Stimulated activated CD4-positive, alpha-beta T cell treated with anti-CD3 and anti-CD28 coated beads, Interleukin-4, amount 100 ng/mL, for 48 hours (primary cell): Measurements from ENCODE around the gene MORN2.
A peak's percentile ranks its signal among the peaks of the same experiment; 100 is the strongest.

Experiments used
- DNase-seq, 2 donors: peaks; one replicate each; pipeline ENCODE4 v3.0.0-alpha.2; 2020; ENCODE audit warnings: low read depth in 2 of 2

The MORN2 gene

GRCh38 chr2:38889575-38889974 is 13.8 kb downstream of the MORN2 start, which contains the start of gene ARHGEF33:
TSS of gene ARHGEF33 (plus strand) at chr2:38889875. CDS start at chr2:38919448, 29,573 bp downstream.
- DNase-seq: no peak

DNA sequence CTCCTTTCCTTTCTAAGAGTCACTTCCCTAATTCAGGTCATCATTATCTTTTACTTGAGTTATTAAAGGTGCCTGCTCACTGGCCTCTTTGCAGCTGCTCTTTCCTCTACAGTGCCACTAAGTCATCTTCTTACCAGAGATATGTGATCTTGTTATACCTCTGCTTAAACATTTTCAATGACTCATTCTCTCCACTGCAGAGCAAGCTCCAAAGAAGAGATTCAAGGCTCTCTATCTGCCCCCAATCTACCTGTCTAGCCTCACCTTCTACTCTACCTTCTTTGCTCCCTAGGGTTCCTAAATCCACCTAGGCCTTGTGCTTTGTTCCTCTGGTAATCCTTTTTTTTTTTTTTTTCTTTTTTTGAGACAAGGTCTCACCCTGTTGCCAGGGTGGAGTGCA is 17.0 kb downstream of the MORN2 start:
- no peak for DNase-seq

DNA sequence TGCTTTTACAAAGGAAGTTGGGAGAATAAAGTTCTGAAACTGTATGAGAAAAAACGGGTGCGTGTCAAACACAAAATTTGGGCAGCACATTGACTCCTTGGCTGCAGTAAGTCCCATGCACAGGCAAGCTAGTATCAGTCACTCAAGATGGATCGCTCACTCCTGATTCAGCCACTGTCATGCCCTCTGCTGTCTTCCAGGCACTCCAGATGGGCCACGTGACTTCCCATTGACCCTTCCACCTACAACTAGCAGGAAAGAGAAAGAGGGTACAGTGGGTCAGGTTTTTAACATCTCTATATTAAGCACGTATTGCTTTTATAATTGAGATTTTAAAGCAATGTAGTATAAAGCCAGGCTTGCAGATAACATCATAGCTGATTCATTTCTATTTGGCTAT is 22.5 kb downstream of the MORN2 start:
- DNase-seq: no peak

- DNase-seq: no peak
Observed at GRCh38 chr2:38900726-38901125, 24.9 kb downstream of the MORN2 start.

DNA sequence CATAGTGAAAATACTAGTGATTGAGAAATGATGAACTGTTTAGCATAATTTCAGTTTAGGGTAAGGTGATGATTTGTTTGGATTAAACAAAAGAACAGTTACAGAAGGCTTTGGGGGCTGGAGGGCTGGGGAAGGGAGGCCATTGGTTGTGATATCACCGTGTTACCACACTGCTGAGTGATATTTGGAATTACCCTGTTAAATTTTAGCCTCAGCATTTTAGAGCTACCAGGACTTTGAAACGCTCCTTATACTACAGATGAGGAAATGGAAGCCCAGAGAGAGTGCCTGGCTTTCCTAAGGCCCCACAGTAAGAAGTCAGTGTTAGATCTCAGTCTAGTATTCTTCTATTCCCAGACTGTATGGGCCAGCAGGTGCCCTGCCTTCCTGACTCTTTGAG is 29.5 kb downstream of the MORN2 start:
- DNase-seq: no peak

- DNase-seq: no peak
Observed at GRCh38 chr2:38907242-38907641, 31.5 kb downstream of the MORN2 start.

DNA sequence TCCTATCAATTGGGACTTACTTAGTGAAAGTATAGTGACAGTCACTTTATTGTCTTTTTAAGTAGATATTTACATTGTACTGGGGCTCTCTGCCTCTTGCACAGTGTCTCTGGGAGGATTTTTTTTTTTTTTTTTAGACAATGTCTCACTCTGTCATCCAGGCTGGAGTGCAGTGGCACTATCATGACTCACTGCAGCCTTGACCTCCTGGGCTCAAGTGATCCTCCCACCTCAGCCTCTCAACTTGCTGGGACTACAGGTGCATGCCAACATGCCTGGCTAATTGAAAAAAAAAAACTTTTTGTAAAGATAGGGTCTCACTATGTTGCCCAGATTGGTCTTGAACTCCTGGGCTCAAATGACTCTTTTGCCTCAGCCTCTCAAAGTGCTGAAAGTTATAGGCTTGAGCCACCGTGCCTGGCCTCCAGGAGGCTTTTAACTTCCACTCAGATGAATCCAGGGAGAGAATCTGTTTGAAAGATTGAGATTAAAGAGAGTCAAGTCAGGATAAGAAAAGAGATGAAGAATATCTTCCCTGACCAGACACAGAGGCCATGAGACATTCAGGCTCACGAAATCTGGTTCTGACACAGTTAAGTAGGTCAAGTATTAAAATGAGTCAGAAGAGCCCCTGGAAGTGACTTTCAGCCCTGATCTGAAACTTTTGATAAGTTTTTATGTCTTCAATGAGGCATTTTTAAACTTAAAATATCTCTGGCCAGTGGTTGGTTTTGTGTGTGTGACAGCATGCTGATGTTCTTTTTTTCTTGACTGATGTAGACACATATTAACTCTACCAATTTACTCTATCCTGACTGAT is 32.2 kb downstream of the MORN2 start:
- peak in 1 of 2 donors; percentile 7 for DNase-seq

- DNase-seq: no peak
Observed at GRCh38 chr2:38909872-38910271, 34.1 kb downstream of the MORN2 start.

- DNase-seq: no peak
Observed at GRCh38 chr2:38911191-38911590, 35.4 kb downstream of the MORN2 start.

DNA sequence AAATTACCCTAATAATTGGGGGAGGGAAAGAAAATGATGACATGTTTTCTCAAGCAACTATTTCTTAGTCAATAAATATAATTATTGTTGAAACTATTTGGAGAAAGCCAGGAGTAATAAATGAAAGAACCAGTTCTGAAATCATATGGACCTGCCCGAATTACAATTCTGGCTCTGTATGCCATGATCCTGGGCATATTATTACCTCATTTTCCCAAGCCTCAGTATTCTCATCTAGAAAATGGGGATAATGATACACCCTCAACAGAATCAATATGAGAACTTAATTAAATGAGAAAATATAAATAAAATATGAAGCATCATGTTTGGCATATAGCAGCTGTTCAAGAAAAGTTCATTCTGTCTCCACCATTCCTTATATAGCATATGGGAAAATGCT is 36.8 kb downstream of the MORN2 start:
- DNase-seq: no peak

- no peak for DNase-seq
Observed at GRCh38 chr2:38922389-38922788, 46.6 kb downstream of the MORN2 start.

DNA sequence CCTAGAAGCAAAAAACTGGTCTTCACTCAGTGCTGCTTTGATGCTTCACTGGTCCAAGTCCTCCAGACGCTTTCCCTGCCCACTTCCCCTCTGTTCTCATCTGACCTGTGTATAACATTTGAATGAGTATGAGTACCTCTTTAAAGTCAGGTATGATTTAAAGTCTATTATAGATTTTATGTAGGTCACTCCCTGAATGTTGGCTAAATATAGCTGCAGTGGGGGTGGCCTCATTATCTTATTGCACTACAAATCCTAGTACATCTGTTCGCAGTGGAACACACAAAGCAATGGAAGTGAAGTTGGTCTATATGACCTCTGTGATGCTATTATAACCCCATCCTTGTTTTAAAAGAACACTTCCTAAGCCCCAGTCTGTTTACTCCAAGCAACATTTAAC is 47.1 kb downstream of the MORN2 start:
- DNase-seq: no peak

DNA sequence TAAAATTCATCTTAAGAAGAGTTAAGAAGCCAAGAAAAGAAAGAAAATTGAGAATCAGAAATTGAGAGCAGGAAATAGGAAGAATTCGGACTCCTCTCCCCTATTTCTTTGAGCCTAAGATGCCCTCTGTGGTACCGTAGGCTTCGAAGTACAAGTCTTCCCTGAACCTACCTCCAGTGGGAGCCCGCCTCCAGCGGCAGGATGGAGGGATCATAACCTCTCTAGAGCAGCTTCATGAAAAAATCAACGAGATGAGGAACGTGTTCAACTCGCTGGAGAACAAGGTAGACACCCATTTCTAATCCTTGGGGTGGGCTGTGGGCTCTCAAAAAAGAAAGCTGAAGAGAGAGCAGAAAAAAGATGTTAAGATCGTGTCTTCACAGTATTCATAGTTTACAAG is 50.2 kb downstream of the MORN2 start:
- DNase-seq: no peak

DNA sequence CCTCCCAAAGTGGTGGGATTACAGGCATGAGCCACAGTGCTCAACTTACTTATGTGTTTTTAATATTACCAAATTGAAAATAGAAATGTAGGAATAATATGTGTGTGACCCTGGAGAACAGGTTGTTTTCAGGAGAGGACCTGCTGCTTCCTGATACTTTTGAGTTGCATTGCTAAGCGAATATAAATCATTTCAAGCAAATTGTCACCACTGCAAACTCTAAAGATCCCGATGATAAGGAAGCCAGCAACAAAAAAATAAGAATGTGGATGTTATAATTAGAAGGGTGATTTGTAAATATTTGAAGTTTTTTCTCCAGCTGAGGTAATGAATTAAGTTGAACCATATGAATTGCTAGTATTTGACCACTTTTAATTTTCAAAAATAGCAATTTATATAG is 54.8 kb downstream of the MORN2 start:
- no peak for DNase-seq
